Lower lobe of right lung (tissue), 2 donors: Measurements from ENCODE around the gene GATAD2B. TPM values are rescaled to one million over a fixed set of nuclear protein-coding genes. Genes with fewer than 3 reads are reported as not detected.

ENCODE experiments used
- ATAC-seq, 2 donors: fragments of 200-7000 bp; cut with Tn5 transposase; one replicate each; pipeline ENCODE4 v1.9.1; 2020 to 2022; ENCODE audit warnings: mild to moderate bottlenecking in 2 of 2, moderate library complexity in 2 of 2
- DNase-seq: peaks from one replicate; pipeline ENCODE4 v3.0.0-alpha.2; 2020
- H3K27ac ChIP-seq: fragments of 200-600 bp; one replicate; pipeline ENCODE4 v1.8.0; 2022
- H3K27me3 ChIP-seq: fragments of 200-600 bp; one replicate; pipeline ENCODE4 v1.8.0; 2022; ENCODE audit warnings: low read depth
- H3K36me3 ChIP-seq: fragments of 200-600 bp; one replicate; pipeline ENCODE4 v1.8.0; 2022; ENCODE audit warnings: mild to moderate bottlenecking
- H3K4me1 ChIP-seq: fragments of 200-600 bp; one replicate; pipeline ENCODE4 v1.8.0; 2022
- H3K4me3 ChIP-seq: fragments of 200-600 bp; one replicate; pipeline ENCODE4 v1.8.0; 2022; ENCODE audit warnings: mild to moderate bottlenecking
- H3K9me3 ChIP-seq: fragments of 200-600 bp; one replicate; pipeline ENCODE4 v1.8.0; 2022
- intact Hi-C: fragments of 100-400 bp; cut with DNase I; formaldehyde crosslinking; loops from one replicate; pipeline ENCODE4 v1.11.0; 2022
- total RNA-seq: library from RNA; stranded (reverse); fragmentation: NEBNext Ultra II Directional; extraction: Animal tissue kit (Norgen Biotek cat#: 25700); gene quantifications from one replicate; pipeline ENCODE4 v1.2.1, GENCODE V29; 2021
- TF ChIP-seq, protein P1 (sequence below): fragments of 200-600 bp; IDR thresholded peaks from one replicate; pipeline ENCODE4 v1.8.0; 2022; ENCODE audit warnings: antibody characterized with exemption, mild to moderate bottlenecking
- donor health status: DM: no; HTN: yes; CAD: no; lungs with severe emphysema.

The GATAD2B gene
- total RNA-seq, 1 donor from 2014 or later: 50.2 TPM

GRCh38 chr1:153928245-153928644 lies 5.5 kb upstream of the GATAD2B start:
- Histone ChIP-seq H3K9me3 (no peaks in the 10 kb centered on the region), H3K36me3 (peaks cover 37% of the 10 kb centered on the region), H3K4me1 (peaks cover 20% of the 10 kb centered on the region), H3K27ac (no peak overlapping the region), H3K4me3 (no peak overlapping the region), H3K27me3 (no peaks in the 10 kb centered on the region)
- TF ChIP-seq, protein P1, sequence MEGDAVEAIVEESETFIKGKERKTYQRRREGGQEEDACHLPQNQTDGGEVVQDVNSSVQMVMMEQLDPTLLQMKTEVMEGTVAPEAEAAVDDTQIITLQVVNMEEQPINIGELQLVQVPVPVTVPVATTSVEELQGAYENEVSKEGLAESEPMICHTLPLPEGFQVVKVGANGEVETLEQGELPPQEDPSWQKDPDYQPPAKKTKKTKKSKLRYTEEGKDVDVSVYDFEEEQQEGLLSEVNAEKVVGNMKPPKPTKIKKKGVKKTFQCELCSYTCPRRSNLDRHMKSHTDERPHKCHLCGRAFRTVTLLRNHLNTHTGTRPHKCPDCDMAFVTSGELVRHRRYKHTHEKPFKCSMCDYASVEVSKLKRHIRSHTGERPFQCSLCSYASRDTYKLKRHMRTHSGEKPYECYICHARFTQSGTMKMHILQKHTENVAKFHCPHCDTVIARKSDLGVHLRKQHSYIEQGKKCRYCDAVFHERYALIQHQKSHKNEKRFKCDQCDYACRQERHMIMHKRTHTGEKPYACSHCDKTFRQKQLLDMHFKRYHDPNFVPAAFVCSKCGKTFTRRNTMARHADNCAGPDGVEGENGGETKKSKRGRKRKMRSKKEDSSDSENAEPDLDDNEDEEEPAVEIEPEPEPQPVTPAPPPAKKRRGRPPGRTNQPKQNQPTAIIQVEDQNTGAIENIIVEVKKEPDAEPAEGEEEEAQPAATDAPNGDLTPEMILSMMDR: no peak
- intact Hi-C loops: no loop called here
- DNase-seq (no peak), ATAC-seq (no peak)

- Histone ChIP-seq H3K4me1 (peaks cover 24% of the 10 kb centered on the region), H3K4me3 (no peak overlapping the region), H3K27me3 (no peaks in the 10 kb centered on the region), H3K9me3 (no peaks in the 10 kb centered on the region), H3K36me3 (peaks cover 21% of the 10 kb centered on the region), H3K27ac (no peak overlapping the region)
- ATAC-seq (no peak), DNase-seq (no peak)
- intact Hi-C loops: no loop called here
- TF ChIP-seq, protein P1: no peak
Observed at GRCh38 chr1:153926405-153926804, 3.6 kb upstream of the GATAD2B start.

- H3K27me3 ChIP-seq: no peaks in the 10 kb centered on the region
- peak; percentile 53 to 55 for ATAC-seq
- intact Hi-C loops: no loop called here
Observed at GRCh38 chr1:153922076-153922971, 448 bp downstream of the GATAD2B start.

DNA sequence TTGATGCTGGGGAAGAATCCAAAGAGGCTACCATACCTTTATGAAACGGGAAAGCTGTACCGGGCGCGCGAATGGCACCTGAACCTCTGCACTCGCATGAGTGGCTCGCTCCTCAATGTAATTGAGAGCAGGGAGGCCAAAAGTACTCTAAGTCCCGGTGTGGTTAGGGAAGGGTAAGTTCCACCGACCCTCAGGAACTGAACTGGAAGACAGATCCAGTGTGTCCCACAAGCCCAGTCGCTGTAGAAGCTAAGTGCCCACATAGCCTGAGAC lies 1.0 kb downstream of the GATAD2B start:
- no peak for DNase-seq
- H3K27ac ChIP-seq: peak overlapping the region; percentile 83
- H3K9me3 ChIP-seq: no peaks in the 10 kb centered on the region
- TF ChIP-seq, protein P1: no peak
- H3K27me3 ChIP-seq: no peaks in the 10 kb centered on the region
- ATAC-seq: no peak
- intact Hi-C loops: no loop called here
- H3K4me1 ChIP-seq: peaks cover 46% of the 10 kb centered on the region
- H3K36me3 ChIP-seq: peaks cover 11% of the 10 kb centered on the region
- H3K4me3 ChIP-seq: peak overlapping the region; percentile 78

More at GRCh38 chr1:153922076-153922971, 448 bp downstream of the GATAD2B start:
- Histone ChIP-seq H3K4me3 (peak overlapping the region; percentile 78), H3K27ac (peak overlapping the region; percentile 83), H3K36me3 (peaks cover 11% of the 10 kb centered on the region), H3K9me3 (no peaks in the 10 kb centered on the region), H3K4me1 (peaks cover 46% of the 10 kb centered on the region)
- DNase-seq: peak; percentile 68
- TF ChIP-seq, protein P1: no peak

DNA sequence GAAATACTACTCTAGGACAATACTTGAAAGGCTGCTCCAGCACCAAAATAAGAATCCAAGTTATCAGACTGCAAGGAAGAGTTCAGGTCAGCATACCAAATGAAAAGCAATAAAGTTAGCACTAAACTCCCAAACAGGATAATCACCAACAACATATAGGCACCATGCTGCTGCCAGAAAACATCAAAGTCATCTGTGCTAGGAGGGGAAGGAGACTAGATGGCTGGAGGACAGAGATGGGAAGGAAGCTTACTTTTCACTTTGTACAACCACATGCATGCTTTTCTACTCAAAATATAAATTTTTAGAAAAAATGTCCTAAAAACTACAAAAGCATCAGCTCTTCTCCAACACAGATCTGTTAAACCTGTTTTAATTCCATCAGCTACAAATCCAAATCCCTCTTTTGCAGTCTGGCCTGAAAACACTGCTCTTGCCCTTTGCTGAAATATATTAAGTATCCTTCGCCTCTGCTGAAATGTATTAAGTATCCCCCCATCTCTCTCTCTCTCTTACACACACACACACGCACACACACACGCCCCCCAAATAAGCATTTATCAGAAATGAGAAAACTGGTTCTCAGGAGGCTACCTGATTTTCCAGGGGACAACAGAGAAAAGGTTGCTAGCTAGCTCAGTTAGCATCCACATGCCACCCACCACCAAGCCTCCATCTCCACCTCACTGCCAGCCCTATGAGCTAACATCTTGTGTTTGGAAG lies 1.5 kb downstream of the GATAD2B start:
- H3K4me1 ChIP-seq: peaks cover 46% of the 10 kb centered on the region
- H3K36me3 ChIP-seq: peaks cover 14% of the 10 kb centered on the region
- no peaks in the 10 kb centered on the region for H3K27me3 ChIP-seq
- H3K4me3 ChIP-seq: peak overlapping the region; percentile 78
- ATAC-seq (no peak), DNase-seq (no peak)
- intact Hi-C loops: no loop called here
- no peaks in the 10 kb centered on the region for H3K9me3 ChIP-seq
- TF ChIP-seq, protein P1: no peak
- peak overlapping the region; percentile 46 for H3K27ac ChIP-seq
